ENCODE data around the gene MEGF11.

DNA sequence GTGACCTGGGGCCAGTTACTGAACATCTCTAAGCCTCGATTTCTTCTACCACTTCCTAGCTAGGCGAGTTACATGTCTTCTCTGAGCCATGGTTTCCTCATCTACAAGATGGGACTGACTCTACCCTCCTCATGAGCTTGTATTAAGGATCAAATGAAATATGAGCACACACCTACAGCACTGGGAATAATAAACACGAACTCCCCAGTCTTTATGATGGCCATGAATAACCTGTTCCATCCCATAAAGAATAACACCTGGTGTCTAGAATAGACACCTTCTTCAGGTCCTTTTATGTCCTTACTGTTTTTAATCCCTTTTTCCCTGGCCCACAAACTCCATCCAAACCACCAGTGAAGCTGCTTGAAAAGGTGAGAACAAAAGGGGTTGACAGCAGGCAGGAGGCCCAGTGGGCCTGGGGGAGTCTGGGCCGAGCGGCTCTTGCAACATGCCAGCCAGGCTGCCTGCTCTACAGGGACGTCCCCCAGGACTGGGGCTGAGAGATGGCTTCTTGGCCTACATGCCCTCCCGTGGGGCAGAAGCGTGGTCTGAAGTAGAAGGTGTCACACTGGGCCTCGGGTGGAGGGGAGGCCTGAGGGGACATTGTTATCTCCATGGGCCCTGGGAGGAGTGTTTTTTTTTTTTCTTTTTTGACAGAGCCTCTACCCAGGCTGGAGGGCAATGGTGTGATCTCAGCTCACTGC lies 206.1 kb downstream of the MEGF11 start:
- TF ChIP-seq, protein P1, sequence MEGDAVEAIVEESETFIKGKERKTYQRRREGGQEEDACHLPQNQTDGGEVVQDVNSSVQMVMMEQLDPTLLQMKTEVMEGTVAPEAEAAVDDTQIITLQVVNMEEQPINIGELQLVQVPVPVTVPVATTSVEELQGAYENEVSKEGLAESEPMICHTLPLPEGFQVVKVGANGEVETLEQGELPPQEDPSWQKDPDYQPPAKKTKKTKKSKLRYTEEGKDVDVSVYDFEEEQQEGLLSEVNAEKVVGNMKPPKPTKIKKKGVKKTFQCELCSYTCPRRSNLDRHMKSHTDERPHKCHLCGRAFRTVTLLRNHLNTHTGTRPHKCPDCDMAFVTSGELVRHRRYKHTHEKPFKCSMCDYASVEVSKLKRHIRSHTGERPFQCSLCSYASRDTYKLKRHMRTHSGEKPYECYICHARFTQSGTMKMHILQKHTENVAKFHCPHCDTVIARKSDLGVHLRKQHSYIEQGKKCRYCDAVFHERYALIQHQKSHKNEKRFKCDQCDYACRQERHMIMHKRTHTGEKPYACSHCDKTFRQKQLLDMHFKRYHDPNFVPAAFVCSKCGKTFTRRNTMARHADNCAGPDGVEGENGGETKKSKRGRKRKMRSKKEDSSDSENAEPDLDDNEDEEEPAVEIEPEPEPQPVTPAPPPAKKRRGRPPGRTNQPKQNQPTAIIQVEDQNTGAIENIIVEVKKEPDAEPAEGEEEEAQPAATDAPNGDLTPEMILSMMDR (IDR thresholded peaks at IDR 0.05) = no peak
- TF ChIP-seq EZH2 (IDR thresholded peaks at IDR 0.05) (no peak), EZH2phosphoT487 (IDR thresholded peaks at IDR 0.05) (no peak)

Measured in neural progenitor cell (in vitro differentiated cells).